ENCODE data around the gene LRIG3. TPM values are rescaled to one million over a fixed set of nuclear protein-coding genes. Genes with fewer than 3 reads are reported as not detected.
A peak's percentile ranks its signal among the peaks of the same experiment; 100 is the strongest.

Gene LRIG3
- total and polyA plus RNA-seq, 2 of the 8 experiments (the other 6 are each of a cell fraction or from before 2014, with no cell fraction given) = 6.5 to 9.1 TPM

- Histone ChIP-seq H2BK15ac (ENCODE audit: low read length) (no peak overlapping the region), H2AFZ (ENCODE audit: low read length) (0 out of 2 replicates have a peak overlapping the region, but pooled peaks have one; percentile 2), H3K4me3 (ENCODE audit: extremely low read depth in 1 of 4, insufficient read depth in 2 of 4, low read depth in 3 of 4, low read length in 4 of 4) (no peak overlapping the region), H3K14ac (ENCODE audit: insufficient read length) (no peak overlapping the region), H4K91ac (replicated peaks; ENCODE audit: insufficient read length, low read length) (no peak overlapping the region), H4K5ac (ENCODE audit: insufficient read length, low read depth, low read length) (no peak overlapping the region), H3K18ac (ENCODE audit: extremely low read depth, low read length) (no peak overlapping the region), H3K23me2 (ENCODE audit: low read depth, low read length) (no peaks in the 10 kb centered on the region; the same call in 1 of the 2 replicates), H4K8ac (ENCODE audit: extremely low read depth, insufficient read depth, low read length) (no peak overlapping the region), H2BK5ac (ENCODE audit: low read depth, low read length) (no peak overlapping the region), H3K36me3 (ENCODE audit: control insufficient read depth in 2 of 4, insufficient read depth in 4 of 4, low read length in 3 of 4) (no peaks in the 10 kb centered on the region), H3K27me3 (replicated peaks in 1 of 4; ENCODE audit: control insufficient read depth in 3 of 4, extremely low read depth in 1 of 4, insufficient read depth in 3 of 4, low read length in 3 of 4) (peaks cover 0 to 2% (median 0%) of the 10 kb centered on the region in 4 experiments; a peak in 1 of 7 replicates), H3K4ac (replicated peaks; ENCODE audit: insufficient read length, low read depth, low read length) (no peak overlapping the region), H4K20me1 (replicated peaks in 1 of 2; ENCODE audit: control insufficient read depth in 1 of 2, insufficient read depth in 2 of 2, low read length in 2 of 2) (no peaks in the 10 kb centered on the region), H3K23ac (ENCODE audit: insufficient read length) (no peak overlapping the region), H3K56ac (replicated peaks; ENCODE audit: insufficient read length, low read depth, low read length) (no peak overlapping the region), H3K9me3 (ENCODE audit: insufficient read depth in 2 of 2, low read depth in 1 of 2, low read length in 1 of 2) (no peaks in the 10 kb centered on the region), H2BK12ac (ENCODE audit: low read depth, low read length) (no peak overlapping the region), H3K4me1 (replicated peaks in 1 of 4; ENCODE audit: control insufficient read depth in 3 of 4, insufficient read depth in 4 of 4, low read length in 3 of 4) (peaks cover 0 to 3% (median 0%) of the 10 kb centered on the region in 4 experiments; a peak in 2 of 7 replicates), H2AK5ac (ENCODE audit: low read depth, low read length) (no peak overlapping the region), H2BK120ac (replicated peaks; ENCODE audit: low read depth, low read length) (no peak overlapping the region), H3K79me2 (ENCODE audit: control insufficient read depth in 1 of 2, insufficient read depth in 2 of 2, low read length in 2 of 2) (no peaks in the 10 kb centered on the region), H2BK20ac (ENCODE audit: low read length) (no peak overlapping the region), H3K9ac (replicated peaks in 1 of 4; ENCODE audit: extremely low read depth in 1 of 4, low read depth in 3 of 4, low read length in 3 of 4) (no peak overlapping the region), H3K79me1 (ENCODE audit: low read depth, low read length) (no peaks in the 10 kb centered on the region), H3K4me2 (ENCODE audit: insufficient read depth in 1 of 2, low read depth in 2 of 2, low read length in 2 of 2) (no peak overlapping the region), H3K27ac (ENCODE audit: low read depth, low read length) (no peak overlapping the region)
- ChIA-PET POLR2A (ENCODE audit: partially characterized antibody) (no interaction called here), CTCF (ENCODE audit: partially characterized antibody) (interaction anchor here (0.9 to 1.0 kb wide), 2 partner anchors 14 to 188 kb away, joined by 3 read pairs; no protein-coding TSS in a partner anchor)
- TF ChIP-seq POLR2A (IDR thresholded peaks at IDR 0.05; ENCODE audit: control extremely low read depth in 1 of 2, low read depth in 2 of 2, low read length in 2 of 2) = no peak
- TF ChIP-seq TEAD4 (IDR thresholded peaks at IDR 0.05; ENCODE audit: low read depth, low read length) = no peak
- TF ChIP-seq SP1 (IDR thresholded peaks at IDR 0.05; ENCODE audit: low read depth, low read length) = no peak
- TF ChIP-seq YY1 (IDR thresholded peaks at IDR 0.05; ENCODE audit: low read depth, low read length) = no peak
- no peak for TF ChIP-seq TAF1 (IDR thresholded peaks at IDR 0.05; ENCODE audit: low read depth, low read length)
- no peak for TF ChIP-seq ZNF274 (IDR thresholded peaks at IDR 0.05; ENCODE audit: borderline replicate concordance, extremely low read depth, low read length)
- TF ChIP-seq POU5F1 (IDR thresholded peaks at IDR 0.05; ENCODE audit: low read depth, low read length) = no peak
- DNase-seq (ENCODE audit: low read depth in 1 of 2, low spot score in 2 of 2) (no peak), FAIRE-seq (no peak)
- WGBS, 2 experiments (ENCODE audit: extremely low coverage in 1 of 2, insufficient coverage in 1 of 2, insufficient read length in 1 of 2, insufficient replicate concordance in 2 of 2, low coverage in 1 of 2, low lambda C conversion rate in 2 of 2, missing lambda C conversion rate in 1 of 2) = 81% methylated on average over 2 of the region's 2 CpGs; no CpG with 5 or more reads in 1 of the 2 experiments
Observed at GRCh38 chr12:58925751-58926150, 5.4 kb upstream of the LRIG3 start.
